Sigmoid colon (tissue), 4 donors: Measurements from ENCODE around the gene NT5DC1.

Source experiments
- CTCF ChIP-seq, 4 experiments: fragments of 450-650 bp in 3 of 4; fragments of 200-600 bp in 1 of 4; IDR thresholded peaks; one replicate each; pipeline ENCODE4 v1.5.1; 2016 to 2019; ENCODE audit warnings: antibody characterized with exemption in 4 of 4, mild to moderate bottlenecking in 3 of 4, moderate library complexity in 2 of 4
- EP300 ChIP-seq, 4 donors: sonication (generic); formaldehyde crosslinking; IDR thresholded peaks; one replicate each; pipeline ENCODE4 v1.6.1; 2017; ENCODE audit warnings: antibody characterized with exemption in 4 of 4
- POLR2A ChIP-seq, 2 donors: fragments of 450-650 bp; IDR thresholded peaks; one replicate each; pipeline ENCODE4 v1.6.1; 2016; ENCODE audit warnings: antibody characterized with exemption in 2 of 2, mild to moderate bottlenecking in 2 of 2, moderate library complexity in 2 of 2
- POLR2AphosphoS5 ChIP-seq, 4 donors: sonication (generic); formaldehyde crosslinking; IDR thresholded peaks; one replicate each; pipeline ENCODE4 v1.6.1; 2017; ENCODE audit warnings: antibody characterized with exemption in 4 of 4

DNA sequence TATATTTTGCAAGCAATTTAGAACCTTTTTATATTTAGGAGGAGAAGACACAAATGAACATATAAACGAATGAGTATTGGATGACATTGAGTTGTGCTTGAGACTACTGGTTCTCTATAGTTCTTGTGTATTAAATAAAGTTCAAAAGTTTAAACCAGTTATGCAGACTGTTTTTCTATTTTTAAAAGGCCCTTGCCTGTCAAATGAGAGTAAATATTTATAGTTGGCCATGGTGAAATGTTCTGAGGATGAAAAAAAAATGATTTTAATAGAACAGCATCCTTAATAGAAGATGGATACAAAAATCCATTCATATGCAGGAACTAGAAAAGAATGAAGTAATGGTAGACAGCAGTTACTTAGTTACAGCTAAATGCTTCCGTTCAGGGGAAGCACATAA is 88.8 kb downstream of the NT5DC1 start:
- TF ChIP-seq CTCF (IDR thresholded peaks at IDR 0.05) (no peak), POLR2AphosphoS5 (IDR thresholded peaks at IDR 0.05) (no peak), POLR2A (IDR thresholded peaks at IDR 0.05) (no peak), EP300 (IDR thresholded peaks at IDR 0.05) (no peak)
